ENCODE data around the gene CD6. TPM values are rescaled to one million over a fixed set of nuclear protein-coding genes. Genes with fewer than 3 reads are reported as not detected.

The CD6 gene
- total RNA-seq, 3 donors from 2014 or later (not counting 1 experiment from before 2014, with no cell fraction given) = 18.9 to 111 (median 85.6) TPM

DNA sequence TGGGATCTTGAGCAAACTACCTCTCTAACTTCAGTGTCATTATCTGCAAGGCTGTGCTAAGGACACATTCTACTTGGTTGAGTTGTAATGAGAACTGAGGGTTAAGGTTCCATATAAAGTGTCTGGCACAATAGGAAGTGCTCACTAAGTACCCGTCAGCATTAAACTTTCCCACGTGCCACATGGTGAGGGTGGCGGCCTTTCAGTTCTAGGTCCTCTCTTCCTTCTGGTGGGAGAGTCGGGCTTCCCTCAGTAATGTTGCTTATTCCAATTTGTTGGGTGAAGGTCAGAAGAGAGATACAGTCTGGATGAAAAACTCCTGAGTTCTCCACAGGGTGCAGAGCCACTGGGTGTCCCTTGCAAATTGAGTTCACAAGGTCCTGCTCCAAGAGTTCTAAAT lies 4.6 kb upstream of the CD6 start:
- Histone ChIP-seq H3K27me3 (ENCODE audit: control insufficient read depth, insufficient read depth, low read length) (no peaks in the 10 kb centered on the region), H3K9me3 (ENCODE audit: control insufficient read depth, insufficient read depth, low read length) (no peaks in the 10 kb centered on the region), H3K27ac (ENCODE audit: low read length) (no peak overlapping the region), H3K4me3 (ENCODE audit: low read length) (no peak overlapping the region), H3K4me1 (ENCODE audit: control insufficient read depth, insufficient read depth, low read length) (peaks cover 18% of the 10 kb centered on the region), H3K36me3 (ENCODE audit: control insufficient read depth, insufficient read depth, low read length) (no peaks in the 10 kb centered on the region)
- DNase-seq = no peak
- H3K27me3 Mint-ChIP-seq (ENCODE audit: low read depth in 2 of 2) = peaks cover 0 to 11% of the 10 kb centered on the region in 2 donors
- no peak overlapping the region for H3K4me3 Mint-ChIP-seq
- no peaks in the 10 kb centered on the region for H3K9me3 Mint-ChIP-seq
- TF ChIP-seq, protein P1, sequence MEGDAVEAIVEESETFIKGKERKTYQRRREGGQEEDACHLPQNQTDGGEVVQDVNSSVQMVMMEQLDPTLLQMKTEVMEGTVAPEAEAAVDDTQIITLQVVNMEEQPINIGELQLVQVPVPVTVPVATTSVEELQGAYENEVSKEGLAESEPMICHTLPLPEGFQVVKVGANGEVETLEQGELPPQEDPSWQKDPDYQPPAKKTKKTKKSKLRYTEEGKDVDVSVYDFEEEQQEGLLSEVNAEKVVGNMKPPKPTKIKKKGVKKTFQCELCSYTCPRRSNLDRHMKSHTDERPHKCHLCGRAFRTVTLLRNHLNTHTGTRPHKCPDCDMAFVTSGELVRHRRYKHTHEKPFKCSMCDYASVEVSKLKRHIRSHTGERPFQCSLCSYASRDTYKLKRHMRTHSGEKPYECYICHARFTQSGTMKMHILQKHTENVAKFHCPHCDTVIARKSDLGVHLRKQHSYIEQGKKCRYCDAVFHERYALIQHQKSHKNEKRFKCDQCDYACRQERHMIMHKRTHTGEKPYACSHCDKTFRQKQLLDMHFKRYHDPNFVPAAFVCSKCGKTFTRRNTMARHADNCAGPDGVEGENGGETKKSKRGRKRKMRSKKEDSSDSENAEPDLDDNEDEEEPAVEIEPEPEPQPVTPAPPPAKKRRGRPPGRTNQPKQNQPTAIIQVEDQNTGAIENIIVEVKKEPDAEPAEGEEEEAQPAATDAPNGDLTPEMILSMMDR (IDR thresholded peaks at IDR 0.05) = no peak
- intact Hi-C loops (cut with micrococcal nuclease) = no loop called here
- WGBS (ENCODE audit: insufficient coverage) = 82% methylated on average over 3 of the region's 4 CpGs
- H3K27ac Mint-ChIP-seq = no peak overlapping the region
- H3K36me3 Mint-ChIP-seq = no peaks in the 10 kb centered on the region
- no peak for ATAC-seq
- H3K4me1 Mint-ChIP-seq = peaks cover 19 to 20% of the 10 kb centered on the region in 2 donors

DNA sequence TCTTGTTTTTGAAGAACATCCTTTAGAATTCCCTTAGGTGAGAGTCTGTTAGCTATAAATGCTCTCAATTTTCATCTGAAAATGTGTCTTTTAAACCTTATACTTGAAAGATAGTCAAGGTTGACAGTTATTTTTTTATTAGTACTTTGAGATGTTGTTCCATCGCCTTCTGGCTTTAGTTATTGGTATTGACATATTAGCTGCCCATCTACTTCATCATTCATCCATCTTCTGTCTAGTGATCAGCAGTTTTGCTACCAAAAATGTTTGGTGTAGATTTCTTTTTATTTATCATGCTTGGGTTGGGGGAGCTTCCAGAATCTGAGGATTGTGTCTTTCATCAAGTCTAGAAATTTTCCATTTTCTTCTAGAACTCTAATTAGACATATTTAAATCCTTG lies 3.3 kb upstream of the CD6 start:
- H3K27ac Mint-ChIP-seq = no peak overlapping the region
- no peaks in the 10 kb centered on the region for H3K27me3 ChIP-seq (ENCODE audit: control insufficient read depth, insufficient read depth, low read length)
- peaks cover 25 to 31% of the 10 kb centered on the region in 2 donors for H3K4me1 Mint-ChIP-seq
- peaks cover 31% of the 10 kb centered on the region for H3K4me1 ChIP-seq (ENCODE audit: control insufficient read depth, insufficient read depth, low read length)
- H3K36me3 Mint-ChIP-seq = no peaks in the 10 kb centered on the region
- H3K27me3 Mint-ChIP-seq (ENCODE audit: low read depth in 2 of 2) = peaks cover 0 to 11% of the 10 kb centered on the region in 2 donors
- no peaks in the 10 kb centered on the region for H3K36me3 ChIP-seq (ENCODE audit: control insufficient read depth, insufficient read depth, low read length)
- H3K4me3 Mint-ChIP-seq = no peak overlapping the region
- no peaks in the 10 kb centered on the region for H3K9me3 Mint-ChIP-seq
- intact Hi-C loops (cut with micrococcal nuclease) = no loop called here
- DNase-seq (no peak), ATAC-seq (no peak)
- H3K9me3 ChIP-seq (ENCODE audit: control insufficient read depth, insufficient read depth, low read length) = no peaks in the 10 kb centered on the region
- no peak overlapping the region for H3K27ac ChIP-seq (ENCODE audit: low read length)
- no CpG with 5 or more reads among the region's 1 CpG for WGBS (ENCODE audit: insufficient coverage)
- TF ChIP-seq, protein P1 (IDR thresholded peaks at IDR 0.05) = no peak
- H3K4me3 ChIP-seq (ENCODE audit: low read length) = no peak overlapping the region

DNA sequence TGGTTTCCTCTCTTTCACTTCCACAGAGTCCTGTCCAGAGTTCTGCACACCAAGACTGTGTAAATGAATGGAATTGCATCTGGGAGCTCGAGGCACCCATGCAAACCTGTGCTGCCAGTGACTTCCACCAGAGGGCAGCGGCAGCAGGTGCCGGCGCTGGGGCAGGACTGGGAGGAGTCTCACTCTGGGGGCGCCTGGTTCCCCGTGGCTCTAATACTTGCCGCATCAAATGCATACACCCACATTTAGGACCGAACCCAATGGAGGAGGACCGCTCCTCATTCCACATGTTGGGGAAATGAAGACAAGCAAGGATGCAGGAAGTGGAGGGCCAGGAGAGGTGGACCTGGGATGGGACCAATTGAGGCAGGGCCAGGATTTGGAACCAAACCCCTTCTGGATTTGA lies 1.1 kb upstream of the CD6 start:
- H3K36me3 ChIP-seq (ENCODE audit: control insufficient read depth, insufficient read depth, low read length) = no peaks in the 10 kb centered on the region
- WGBS (ENCODE audit: insufficient coverage) = 10% methylated on average over 7 of the region's 9 CpGs
- H3K4me1 ChIP-seq (ENCODE audit: control insufficient read depth, insufficient read depth, low read length) = peaks cover 42% of the 10 kb centered on the region
- H3K9me3 ChIP-seq (ENCODE audit: control insufficient read depth, insufficient read depth, low read length) = no peaks in the 10 kb centered on the region
- DNase-seq = peak; percentile 61 to 91
- H3K4me3 Mint-ChIP-seq = peak overlapping the region; percentile 79
- no peak overlapping the region for H3K4me3 ChIP-seq (ENCODE audit: low read length)
- peaks cover 0 to 11% of the 10 kb centered on the region in 2 donors for H3K27me3 Mint-ChIP-seq (ENCODE audit: low read depth in 2 of 2)
- no peaks in the 10 kb centered on the region for H3K27me3 ChIP-seq (ENCODE audit: control insufficient read depth, insufficient read depth, low read length)
- peak; percentile 81 to 95 (median 82) for ATAC-seq
- no peaks in the 10 kb centered on the region for H3K9me3 Mint-ChIP-seq
- intact Hi-C loops (cut with micrococcal nuclease) = loop anchor here (1.0 to 2.0 kb wide), 2 partner anchors 159 to 216 kb away; no protein-coding TSS in a partner anchor
- peaks cover 30 to 43% of the 10 kb centered on the region in 2 donors for H3K4me1 Mint-ChIP-seq
- TF ChIP-seq, protein P1 (IDR thresholded peaks at IDR 0.05) = peak; percentile 86
- no peak overlapping the region for H3K27ac Mint-ChIP-seq
- no peaks in the 10 kb centered on the region for H3K36me3 Mint-ChIP-seq
- H3K27ac ChIP-seq (ENCODE audit: low read length) = no peak overlapping the region

DNA sequence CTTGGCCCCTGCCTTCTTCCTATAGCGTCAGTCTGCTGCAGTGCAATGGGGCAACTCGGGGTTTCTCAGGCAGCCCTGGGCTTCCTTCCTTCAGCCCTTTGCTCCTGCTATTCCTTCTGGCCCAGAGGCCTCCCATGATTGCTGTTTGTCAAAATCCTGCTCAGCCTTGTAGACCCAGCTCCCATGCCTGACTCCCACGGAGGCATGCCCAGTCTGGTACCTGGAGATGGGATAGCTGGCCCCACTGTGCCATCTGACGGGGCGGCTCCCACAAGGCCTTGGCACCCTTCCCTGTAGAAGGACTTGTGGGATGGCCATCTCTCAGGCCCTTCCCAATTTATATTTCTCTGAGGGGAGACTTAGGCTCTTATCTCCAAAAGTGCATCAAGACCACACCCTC lies 590 bp upstream of the CD6 start:
- Mint-ChIP-seq H3K36me3 (no peaks in the 10 kb centered on the region), H3K4me3 (peak overlapping the region; percentile 89), H3K4me1 (peaks cover 30 to 43% of the 10 kb centered on the region in 2 donors), H3K9me3 (no peaks in the 10 kb centered on the region), H3K27ac (peak overlapping the region; percentile 71 to 81), H3K27me3 (ENCODE audit: low read depth in 2 of 2) (peaks cover 0 to 11% of the 10 kb centered on the region in 2 donors)
- no peak for ATAC-seq
- intact Hi-C loops (cut with micrococcal nuclease) = loop anchor here (1.0 to 2.0 kb wide), 2 partner anchors 158 to 216 kb away; no protein-coding TSS in a partner anchor
- Histone ChIP-seq H3K9me3 (ENCODE audit: control insufficient read depth, insufficient read depth, low read length) (no peaks in the 10 kb centered on the region), H3K36me3 (ENCODE audit: control insufficient read depth, insufficient read depth, low read length) (no peaks in the 10 kb centered on the region), H3K27me3 (ENCODE audit: control insufficient read depth, insufficient read depth, low read length) (no peaks in the 10 kb centered on the region), H3K4me3 (ENCODE audit: low read length) (no peak overlapping the region), H3K4me1 (ENCODE audit: control insufficient read depth, insufficient read depth, low read length) (peaks cover 42% of the 10 kb centered on the region), H3K27ac (ENCODE audit: low read length) (no peak overlapping the region)
- 86% methylated on average over 5 of the region's 5 CpGs for WGBS (ENCODE audit: insufficient coverage)
- TF ChIP-seq, protein P1 (IDR thresholded peaks at IDR 0.05) = no peak
- peak in 1 of 2 donors; percentile 36 for DNase-seq
